NCI-H748 (cell line): ENCODE measurements around the gene RNF41.
"Not testable (repeated sequence)": the region's sequence is repeated elsewhere in the genome, so short reads cannot be mapped to it uniquely, and the experiment has no call there.

Source experiments
- DNase-seq: peaks from one replicate; lab custom pipeline; 2025; ENCODE audit not compliant: unreplicated experiment; lab: John Stamatoyannopoulos, UW

RNF41 gene

GRCh38 chr12:56221757-56222530, at the start of gene RNF41:
Gene RNF41, minus strand, starts transcription at chr12:56221922. Its CDS starts 7,875 bp downstream, at chr12:56214047.
- DNase-seq: peak; percentile 98

- DNase-seq: peak; percentile 9
These were observed 49.3 kb upstream of the RNF41 start for GRCh38 chr12:56271031-56271430.

GRCh38 chr12:56267443-56268071, 45.8 kb upstream of the RNF41 start:
- peak; percentile 29 for DNase-seq

GRCh38 chr12:56266693-56267442, 45.1 kb upstream of the RNF41 start, which contains the start of gene COQ10A:
Gene COQ10A, plus strand, starts transcription at chr12:56266942. Its CDS starts 177 bp downstream, at chr12:56267119.
- DNase-seq: peak; percentile 93

GRCh38 chr12:56266068-56266692, 44.5 kb upstream of the RNF41 start:
- not testable (repeated sequence) for DNase-seq

GRCh38 chr12:56262955-56263354, 41.2 kb upstream of the RNF41 start:
- DNase-seq: not testable (repeated sequence)

GRCh38 chr12:56261503-56262232, 39.9 kb upstream of the RNF41 start:
- DNase-seq: no peak

- DNase-seq: no peak
These were observed 39.2 kb upstream of the RNF41 start for GRCh38 chr12:56260921-56261320.

- no peak for DNase-seq
These were observed 38.7 kb upstream of the RNF41 start for GRCh38 chr12:56260380-56260779.

- DNase-seq: no peak
These were observed 37.1 kb upstream of the RNF41 start for GRCh38 chr12:56258820-56259183.

- DNase-seq: peak; percentile 81
These were observed 36.5 kb upstream of the RNF41 start, which contains the start of gene ANKRD52 for GRCh38 chr12:56258068-56258819. Gene ANKRD52, minus strand, starts transcription at chr12:56258384. Its CDS starts 115 bp downstream, at chr12:56258269.

- peak; percentile 66 for DNase-seq
These were observed 35.9 kb upstream of the RNF41 start for GRCh38 chr12:56257491-56258067.

- DNase-seq: no peak
These were observed 35.3 kb upstream of the RNF41 start for GRCh38 chr12:56257071-56257470.

- no peak for DNase-seq
These were observed 34.7 kb upstream of the RNF41 start for GRCh38 chr12:56256326-56256960.

- no peak for DNase-seq
These were observed 33.9 kb upstream of the RNF41 start for GRCh38 chr12:56255671-56256070.

- no peak for DNase-seq
These were observed 31.4 kb upstream of the RNF41 start for GRCh38 chr12:56253091-56253490.

GRCh38 chr12:56252649-56253048, 30.9 kb upstream of the RNF41 start:
- DNase-seq: no peak

- no peak for DNase-seq
These were observed 27.0 kb upstream of the RNF41 start for GRCh38 chr12:56248711-56249110.

- no peak for DNase-seq
These were observed 26.2 kb upstream of the RNF41 start for GRCh38 chr12:56247923-56248322.
